NCI-H510A (cell line): Measurements from ENCODE around the gene KDM4B.

ENCODE experiments used
- DNase-seq: peaks from one replicate; lab custom pipeline; 2025; lab: John Stamatoyannopoulos, UW

KDM4B gene

DNA sequence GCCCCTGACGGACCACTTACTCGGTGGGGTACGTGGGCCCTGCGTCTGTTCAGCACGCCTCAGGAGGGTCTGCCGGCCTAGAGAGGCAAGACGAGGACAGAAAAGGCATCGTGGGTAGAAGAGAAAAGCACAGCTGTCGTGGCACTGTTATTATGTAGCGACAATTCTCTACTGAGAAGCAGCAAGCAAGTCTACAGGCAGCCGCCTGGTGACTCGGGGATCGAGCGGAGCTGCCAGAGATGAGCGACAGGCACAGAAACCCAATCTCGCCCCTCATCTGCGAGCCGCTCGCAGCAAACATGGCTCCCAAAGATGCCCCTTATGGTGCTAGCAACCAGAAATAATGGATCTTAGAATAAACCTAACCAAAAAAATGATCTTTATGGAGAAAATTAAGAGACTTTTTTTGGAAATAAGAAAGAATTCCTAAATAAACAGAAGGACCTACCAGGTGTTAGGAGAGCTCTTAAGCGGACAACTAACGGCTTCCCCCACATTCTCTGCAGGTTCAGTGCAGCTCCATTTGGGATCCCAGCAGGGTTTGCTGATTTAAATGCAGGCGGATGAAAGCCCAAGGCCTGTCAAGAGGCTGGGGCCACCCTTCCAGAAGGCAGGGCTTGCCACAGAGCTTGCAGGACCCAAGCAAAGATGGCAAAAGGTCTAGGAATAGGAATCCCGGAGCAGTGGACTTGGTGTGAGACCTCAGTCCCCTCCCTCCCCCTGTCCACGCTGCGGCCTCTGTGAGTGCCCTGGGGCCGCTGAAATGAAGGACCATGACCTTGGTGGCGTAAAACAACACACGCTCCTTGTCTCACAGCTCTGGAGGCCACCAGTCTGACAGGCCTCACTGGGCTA, 152.6 kb downstream of the KDM4B start:
- DNase-seq = no peak

DNA sequence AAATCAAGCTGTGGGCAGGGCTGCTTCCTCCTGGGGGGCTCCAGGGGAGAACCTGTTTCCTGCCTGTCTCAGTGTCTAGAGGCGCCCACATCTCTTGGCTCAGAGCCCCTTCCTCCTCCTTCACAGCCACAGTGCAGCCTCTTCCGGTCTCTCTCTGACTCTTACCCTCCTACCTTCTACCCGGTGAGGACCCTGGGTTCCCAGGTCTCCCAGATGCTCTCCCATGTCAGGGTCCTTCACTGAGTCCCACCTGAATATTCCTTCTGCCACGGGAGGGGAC, 153.1 kb downstream of the KDM4B start:
- no peak for DNase-seq

DNA sequence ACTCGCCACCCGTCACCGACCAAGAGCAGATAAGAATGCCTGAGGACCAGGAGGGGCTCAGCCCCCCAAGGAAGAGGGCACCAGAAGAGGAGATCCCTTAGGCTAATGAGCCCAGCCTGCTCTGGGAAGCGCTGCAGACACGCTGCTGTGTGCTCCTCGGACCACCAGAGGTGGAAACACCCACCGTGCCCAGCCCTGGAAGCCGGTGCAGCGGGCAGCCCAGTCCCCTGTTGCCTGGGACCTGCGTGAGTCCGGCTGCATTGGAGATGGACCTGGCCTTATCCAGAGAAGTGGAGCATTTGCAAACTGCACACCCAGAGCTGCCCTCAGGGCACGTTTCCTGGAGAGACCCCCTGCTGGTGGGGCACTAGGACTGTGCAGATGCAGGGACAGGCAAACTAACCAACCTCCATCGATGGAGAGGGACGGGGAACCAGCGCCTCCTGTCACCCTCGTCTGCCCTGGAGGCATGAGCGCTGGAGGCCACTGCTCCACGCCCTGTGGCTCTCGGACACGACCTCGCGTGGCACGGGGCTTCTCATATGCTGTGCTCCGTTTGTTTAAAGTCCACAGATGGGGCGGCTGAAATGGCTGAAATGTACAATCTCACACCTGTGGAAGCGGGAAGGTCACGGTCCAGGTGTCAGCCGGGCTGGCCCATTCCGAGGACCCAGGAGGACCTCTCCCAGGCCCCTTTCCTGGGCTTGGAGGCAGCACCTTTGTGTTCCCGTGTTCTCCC, 153.9 kb downstream of the KDM4B start:
- DNase-seq = no peak

DNA sequence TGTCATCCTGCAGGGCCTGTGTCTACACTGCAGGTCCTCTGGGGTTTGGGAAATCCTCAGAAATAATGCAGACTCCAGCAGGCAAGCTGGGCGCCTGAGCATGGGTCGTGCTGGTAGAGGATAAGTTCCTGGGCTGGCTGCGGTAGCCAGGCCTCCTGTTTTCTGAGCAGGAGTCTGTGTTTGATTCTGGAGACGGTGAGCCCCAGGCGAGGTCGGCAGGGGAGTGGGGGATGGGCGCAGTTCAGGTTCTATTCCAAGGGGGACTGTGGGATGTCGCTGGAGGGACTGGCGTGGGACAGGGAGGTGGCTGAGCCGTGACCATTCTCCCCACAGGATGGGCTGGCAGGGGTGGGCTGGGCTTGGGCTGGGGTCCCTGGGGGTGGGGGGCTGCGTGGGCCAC, 154.7 kb downstream of the KDM4B start:
- no peak for DNase-seq

DNA sequence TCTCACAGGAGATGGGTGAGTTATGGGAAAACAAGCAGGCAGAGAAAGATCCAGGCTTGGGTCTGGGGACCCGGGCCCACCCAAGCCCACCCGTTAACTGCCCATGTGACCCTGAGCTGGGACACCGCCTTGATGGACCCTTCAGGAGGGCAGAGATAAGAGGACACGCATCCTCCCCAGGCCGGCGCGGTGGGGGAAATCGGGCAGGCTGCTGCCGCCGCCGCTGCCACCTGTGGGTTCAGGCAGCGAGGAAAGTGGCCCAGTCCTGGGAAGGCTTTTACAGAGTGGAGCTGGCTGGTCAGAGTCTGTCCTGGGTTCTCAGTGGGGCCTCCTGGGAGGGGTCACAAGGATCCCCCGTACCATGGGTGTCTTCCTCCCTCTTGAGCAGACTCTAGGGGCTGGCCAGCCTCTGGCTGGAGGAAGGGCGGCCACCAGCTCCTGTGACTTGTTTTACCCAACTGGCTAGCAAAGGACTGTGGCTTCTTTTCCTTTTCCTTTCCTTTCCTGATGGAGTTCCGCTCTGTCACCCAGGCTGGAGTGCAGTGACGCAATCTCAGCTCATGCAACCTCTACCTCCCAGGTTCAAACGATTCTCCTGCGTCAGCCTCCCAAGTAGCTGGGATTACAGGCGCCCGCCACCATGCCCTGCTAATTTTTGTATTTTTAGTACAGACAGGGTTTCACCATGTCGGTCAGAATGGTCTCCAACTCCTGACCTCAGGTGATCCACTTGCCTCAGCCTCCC, 155.4 kb downstream of the KDM4B start:
- DNase-seq = no peak

DNA sequence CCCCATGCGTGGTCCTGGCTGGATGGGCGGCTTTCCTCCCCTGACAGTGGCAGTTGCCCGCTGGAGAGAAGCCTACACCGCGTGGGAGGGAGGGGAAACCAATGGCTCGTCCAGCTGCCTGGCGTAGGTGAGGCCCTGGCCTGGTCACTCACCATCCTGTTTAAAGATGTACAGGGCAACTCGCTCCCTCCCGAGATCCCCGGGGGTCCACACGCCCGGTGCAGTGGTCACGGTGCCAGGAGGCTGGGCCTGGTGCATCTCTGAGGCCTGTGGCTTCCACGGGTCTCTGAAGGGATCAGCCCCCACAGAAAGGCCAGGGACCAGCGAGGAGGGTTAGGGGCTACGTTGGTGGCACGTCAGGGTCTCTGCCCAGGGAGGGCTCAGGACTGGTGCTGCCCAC, 156.5 kb downstream of the KDM4B start:
- DNase-seq = no peak

DNA sequence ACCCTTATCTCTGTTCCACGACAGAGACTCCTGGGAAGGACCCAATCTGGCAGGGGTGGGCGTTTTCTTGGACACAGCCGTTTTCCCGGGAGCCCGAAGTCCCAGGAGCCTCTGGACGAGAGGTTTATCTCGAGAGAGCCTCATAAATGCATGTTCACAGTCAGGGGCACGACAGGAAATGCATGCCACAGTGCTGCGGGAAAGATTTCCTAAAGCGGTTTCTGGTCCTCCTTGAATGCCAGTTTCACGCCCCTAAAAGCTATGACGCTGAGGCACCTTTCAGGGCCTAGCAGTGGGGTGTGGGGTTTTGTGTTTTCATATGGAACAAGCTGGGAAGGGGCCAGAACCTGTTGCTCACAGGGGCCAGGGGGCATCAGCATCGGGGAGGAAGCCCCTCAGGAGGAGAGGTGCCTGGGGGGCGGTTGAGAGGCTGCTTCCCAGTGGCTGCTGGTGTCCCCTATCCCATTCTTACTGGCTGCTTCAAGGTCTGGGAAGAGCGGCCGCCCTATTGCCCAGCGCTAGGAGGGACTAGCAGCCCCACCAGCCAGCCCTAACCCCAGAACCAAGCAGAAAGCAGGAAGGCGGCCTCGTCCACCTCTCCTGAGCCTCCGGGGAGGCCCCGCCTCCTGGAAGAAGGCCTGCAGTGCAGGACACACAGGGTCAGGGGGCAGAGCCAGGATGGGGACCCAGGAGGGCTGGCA, 157.0 kb downstream of the KDM4B start:
- DNase-seq = no peak

DNA sequence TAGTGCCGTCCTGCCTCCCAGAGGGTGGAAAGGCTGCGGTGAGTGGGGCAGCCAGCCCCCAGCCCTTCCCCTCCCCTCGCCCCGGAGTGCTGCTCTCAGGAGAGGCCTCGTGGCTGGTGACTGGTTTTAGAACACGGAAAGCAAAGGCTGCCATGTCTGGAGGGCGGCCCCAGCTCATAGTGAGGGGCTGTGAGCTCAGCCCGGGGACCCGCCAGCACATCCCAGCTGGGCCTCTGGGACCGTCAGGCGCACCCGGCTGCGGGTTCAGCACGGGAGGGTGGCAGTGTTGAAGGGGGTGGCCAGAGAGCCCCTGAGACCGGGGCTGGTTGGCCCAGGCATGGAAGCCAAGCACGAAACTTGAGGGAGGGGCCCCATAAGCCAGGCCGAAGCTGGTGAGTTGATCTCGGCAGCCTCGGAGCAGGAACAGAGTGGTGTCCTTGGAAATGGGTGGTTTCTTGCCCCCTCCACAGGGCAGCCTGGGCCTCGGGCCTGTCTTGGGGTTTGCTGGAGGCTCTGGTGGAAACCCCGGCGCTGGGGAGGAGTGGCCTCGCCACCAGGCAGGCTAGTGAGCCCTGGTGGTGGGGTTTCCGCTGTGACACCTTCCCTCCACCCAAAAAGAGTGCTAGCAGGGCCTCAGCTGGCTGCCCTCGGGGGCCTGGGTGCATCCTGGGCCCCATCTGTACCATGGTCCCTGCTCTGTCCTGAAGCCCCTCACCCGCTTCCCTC, 157.7 kb downstream of the KDM4B start:
- no peak for DNase-seq

DNA sequence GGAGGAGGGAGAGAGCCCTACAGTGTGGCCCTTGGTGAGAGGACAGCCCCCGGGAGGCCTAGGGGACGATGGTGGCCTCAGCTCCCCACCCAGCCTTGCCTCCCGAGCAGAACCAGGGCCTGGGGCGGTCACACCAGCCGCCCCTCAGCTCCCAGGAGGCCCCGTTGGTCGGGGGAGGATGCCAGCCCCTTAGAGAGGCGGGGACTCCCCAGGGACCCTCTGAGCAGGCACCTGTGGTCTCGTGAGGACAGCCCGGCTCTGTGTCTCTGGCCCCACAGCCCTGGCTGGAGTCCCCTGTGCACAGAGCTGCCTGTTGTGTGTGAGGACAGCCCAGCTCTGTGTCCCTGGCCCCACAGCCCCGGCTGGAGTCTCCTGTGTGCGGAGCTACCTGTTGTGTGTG, 158.8 kb downstream of the KDM4B start:
- DNase-seq = no peak

DNA sequence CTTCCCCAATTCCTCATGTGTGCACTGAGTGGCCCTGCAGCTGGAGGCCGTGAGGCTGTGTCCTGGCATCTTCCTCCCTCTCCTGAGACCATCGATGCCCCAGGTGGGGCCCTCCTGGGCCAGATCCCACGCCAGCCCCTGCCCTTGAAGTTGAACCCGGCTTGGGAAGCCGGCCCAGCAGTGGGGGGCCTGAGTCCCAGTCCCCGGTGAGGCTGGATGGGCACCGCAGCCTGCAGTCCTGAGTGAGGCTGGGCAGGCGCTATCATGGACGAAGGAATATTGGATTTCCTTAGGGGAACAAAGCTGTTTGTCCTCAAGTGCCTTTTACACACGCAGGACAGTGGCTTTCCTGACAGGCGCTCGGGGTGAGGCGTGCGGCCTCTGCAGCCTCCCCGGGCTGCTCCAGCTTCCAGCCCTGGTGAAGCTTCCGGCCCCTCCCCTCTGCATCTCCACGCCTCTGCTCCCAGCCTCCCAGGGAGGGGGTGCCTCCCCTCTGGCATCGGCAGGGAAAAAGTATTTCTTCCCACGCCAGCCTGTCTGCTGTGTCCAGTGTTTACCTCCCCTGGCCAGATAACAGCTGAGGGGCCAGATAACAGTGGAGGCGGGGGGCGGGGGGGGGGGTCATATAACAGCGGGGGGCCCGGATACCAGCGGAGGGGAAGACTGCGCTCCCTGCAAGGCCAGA, 159.5 kb downstream of the KDM4B start:
- peak; percentile 33 for DNase-seq

DNA sequence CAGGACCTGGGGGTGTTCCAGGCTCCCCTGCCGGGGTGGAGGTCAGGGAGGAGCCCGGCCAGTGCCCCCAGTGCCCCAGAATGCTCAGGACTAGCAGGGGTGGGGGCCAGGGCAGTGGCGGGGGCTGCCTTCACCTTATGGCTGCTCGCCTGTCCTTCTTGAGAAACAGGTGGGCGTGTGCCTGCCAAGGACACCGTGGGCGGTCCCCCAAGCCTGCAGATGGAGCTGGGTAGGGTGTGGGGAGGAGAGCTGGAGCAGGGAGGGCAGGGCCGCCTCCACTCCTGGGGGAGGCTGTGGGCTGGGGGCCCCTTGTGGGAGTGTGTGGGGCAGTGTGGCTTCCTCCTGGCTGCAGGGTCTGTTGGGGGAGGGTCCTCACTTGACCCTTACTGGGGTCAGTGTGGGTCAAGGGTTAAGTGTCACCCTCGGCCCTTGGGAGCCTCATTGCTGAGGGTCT, 160.1 kb downstream of the KDM4B start:
- no peak for DNase-seq

DNA sequence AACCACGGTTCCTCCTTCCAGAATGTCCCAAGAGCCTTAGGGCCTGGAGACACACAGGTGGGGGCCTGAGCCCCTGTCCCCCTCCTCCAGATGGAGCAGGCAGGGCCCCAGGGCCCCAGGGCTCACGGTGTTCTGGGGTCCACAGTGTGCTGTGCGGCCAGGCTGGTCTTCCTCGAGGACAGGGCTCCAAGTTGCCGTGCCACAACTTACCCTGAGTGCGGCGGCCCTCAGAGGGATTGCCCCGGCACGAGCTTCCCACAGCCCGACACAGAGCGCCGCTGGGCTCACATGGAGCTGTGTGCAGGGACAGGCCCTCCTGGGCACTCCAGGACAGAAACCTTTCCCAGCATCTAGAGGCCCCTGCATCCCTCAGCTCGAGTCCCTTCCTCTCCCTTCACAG, 160.8 kb downstream of the KDM4B start:
- no peak for DNase-seq

DNA sequence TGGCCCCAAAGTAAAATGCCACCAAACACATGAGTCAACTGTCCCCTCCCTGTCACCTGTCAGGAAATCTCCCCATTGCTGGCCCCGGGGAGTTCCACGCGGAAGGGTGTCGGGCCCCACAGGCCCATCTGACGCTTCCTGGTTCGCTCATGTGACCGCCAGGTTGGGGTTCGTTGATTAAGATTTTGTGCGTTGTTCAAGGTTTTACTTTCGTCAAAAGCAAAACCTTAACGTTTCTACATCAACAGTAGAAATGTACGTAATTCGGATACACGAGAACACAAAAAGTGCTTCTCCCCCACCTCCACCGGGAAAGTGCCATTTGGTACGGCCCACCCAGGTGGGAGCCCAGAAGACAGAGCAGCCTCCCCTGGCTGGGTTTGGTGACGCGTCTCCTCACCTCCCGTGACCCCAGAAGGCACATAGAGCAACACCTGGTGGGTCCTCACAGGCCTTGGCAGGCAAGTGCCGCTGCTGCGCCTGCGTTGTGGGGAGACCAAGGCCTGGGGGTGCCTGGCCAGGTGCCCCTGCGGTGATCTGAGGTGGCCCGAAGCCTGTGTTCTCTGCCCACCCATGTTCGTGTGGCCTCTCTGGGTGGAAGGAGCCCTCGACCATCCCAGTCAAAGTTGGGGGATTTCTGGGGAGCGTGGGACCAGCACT, 161.6 kb downstream of the KDM4B start:
- DNase-seq = no peak

DNA sequence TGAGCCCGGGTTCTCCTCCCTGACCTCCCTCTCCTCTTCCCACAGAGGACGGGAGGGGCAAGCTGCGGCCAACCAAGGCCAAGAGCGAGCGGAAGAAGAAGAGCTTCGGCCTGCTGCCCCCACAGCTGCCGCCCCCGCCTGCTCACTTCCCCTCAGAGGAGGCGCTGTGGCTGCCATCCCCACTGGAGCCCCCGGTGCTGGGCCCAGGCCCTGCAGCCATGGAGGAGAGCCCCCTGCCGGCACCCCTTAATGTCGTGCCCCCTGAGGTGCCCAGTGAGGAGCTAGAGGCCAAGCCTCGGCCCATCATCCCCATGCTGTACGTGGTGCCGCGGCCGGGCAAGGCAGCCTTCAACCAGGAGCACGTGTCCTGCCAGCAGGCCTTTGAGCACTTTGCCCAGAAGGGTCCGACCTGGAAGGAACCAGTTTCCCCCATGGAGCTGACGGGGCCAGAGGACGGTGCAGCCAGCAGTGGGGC, 162.2 kb downstream of the KDM4B start:
- no peak for DNase-seq

DNA sequence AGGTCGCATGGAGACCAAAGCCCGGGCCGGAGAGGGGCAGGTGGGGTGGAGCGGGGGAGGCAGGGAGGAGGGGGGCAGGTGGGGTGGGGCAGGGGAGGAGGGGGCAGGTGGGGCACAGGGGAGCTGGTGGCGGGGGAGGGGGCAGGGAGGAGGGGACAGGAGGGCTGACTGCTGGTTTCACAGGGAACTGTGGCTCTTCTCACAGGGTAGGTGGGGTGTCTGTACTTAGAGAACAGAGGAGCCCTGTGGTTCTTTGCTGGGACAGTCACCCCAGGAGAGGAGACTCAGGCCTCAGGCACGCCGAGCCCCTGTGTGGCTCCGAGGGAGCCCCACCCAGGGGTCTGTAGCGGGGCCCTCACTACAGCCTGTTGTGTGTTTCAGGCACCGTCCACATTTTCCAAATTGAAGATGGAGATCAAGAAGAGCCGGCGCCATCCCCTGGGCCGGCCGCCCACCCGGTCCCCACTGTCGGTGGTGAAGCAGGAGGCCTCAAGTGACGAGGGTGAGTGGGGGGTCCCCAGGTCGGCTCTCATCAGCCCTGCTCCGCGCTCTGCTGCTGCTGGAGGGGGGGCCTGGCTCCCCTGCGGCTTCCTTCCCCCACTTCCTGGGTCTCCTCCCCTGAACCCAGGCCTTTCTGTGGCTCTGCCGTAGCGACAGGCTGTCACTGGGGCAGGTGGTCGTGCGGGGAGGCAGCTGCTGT, 162.7 kb downstream of the KDM4B start:
- DNase-seq = peak; percentile 45

DNA sequence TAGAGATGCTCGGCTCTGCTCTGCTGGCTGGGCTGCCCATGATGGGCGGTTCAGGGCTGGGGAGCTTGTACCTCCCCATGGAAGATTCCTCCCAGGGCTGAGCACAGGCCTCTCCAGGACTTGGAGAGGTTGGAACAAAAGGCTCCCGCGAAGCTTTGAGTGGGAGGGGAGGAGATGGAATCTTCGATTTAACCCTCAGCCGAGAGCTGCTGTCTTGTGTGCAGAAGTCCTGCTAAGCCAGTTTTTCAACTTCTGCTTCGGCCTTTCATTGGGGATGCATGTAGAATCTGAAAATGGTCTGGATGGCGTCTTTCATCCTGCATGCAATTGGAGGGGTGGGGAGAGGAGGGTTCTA, 163.3 kb downstream of the KDM4B start:
- DNase-seq = peak; percentile 91

DNA sequence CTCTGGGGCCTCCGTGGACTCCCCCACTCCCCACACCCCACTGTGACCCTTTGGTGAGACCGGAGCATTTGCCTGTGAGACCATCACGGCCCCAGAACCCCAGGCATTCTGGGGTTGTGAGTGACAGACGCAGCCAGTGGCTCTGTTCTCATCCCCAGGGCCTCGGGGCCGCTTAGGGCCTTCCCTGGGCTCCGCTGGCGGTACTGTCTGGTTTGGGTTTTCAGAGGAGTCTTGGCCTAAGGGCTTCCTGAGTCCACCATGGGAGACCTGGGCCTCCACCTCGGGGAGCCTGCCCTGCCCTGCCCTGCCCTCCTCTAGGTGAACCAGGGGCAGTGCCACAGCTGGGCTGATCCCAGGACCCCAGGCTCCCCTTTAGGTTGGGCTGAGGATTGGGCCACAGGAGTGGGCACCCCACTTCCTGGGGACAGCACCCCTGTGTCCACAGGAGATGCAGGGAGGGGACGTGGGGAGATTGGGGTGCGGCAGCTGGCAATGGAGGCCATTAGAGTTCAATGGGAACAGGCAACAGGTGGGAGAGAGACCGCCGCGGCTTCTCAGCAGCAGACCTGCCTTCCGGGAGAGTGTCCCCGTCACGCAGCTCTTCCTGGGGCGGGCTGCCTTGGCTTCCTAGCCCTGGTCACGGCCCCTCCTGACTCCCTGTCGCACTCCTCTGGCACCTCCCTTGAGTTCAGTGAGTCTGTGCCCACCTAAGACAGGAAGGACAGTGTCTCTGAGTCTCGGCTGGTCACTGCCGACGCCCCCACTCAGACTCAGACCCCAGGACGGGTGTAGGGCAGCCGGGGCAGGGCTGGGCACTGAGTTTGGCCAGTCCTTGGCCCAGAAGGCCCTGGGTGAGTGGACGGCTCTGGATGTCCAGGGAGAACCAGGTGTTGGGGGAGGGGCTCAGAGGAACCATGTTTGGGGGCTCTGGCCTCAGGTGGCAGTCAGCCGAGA, 164.1 kb downstream of the KDM4B start:
- no peak for DNase-seq

DNA sequence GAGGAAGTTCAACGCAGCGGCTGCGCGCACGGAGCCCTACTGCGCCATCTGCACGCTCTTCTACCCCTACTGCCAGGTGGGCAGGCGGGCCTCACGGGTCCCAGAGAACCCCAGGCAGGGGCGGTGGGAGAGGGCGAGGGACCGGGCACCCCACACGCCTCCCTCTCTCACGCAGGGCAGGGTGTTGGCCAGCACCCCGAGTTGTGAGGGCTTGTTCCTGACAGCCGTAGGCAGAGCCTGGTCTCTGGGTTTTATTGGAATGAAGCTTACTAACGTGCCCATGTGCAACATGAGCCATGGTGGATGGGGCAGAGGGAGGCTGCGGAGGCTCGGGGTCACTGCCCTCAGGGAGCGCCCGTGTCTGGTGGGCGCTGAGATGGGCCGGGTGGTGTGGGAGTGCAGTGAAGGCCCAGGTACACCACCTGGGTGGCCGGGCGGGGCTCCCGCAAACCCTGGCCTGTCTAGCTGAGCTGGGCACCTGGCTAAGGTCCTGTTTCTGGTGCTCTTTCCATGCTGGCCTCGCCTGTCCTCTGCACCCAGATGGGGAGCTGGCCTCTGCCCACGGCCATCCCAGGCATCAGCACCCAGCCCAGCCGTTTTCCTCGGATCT, 165.2 kb downstream of the KDM4B start:
- DNase-seq = no peak
